Panc1 (cell line): ENCODE data around the gene PPARGC1A.

Source experiments
- CTCF ChIP-seq: fragments of 450-650 bp; IDR thresholded peaks from 2 replicates; pipeline ENCODE4 v1.5.1; 2017; ENCODE audit warnings: mild to moderate bottlenecking
- POLR2AphosphoS5 ChIP-seq: IDR thresholded peaks from 2 replicates; pipeline ENCODE4 v1.6.1; 2012; ENCODE audit warnings: mild to moderate bottlenecking, low read depth, low read length, moderate library complexity
- REST ChIP-seq, 2 experiments: IDR thresholded peaks; 2 replicates each; pipeline ENCODE4 v1.6.1; 2011 to 2012; ENCODE audit warnings: low read depth in 2 of 2, control low read depth in 1 of 2, low read length in 1 of 2, mild to moderate bottlenecking in 1 of 2, moderate library complexity in 1 of 2; ENCODE audit not compliant: insufficient read depth in 1 of 2
- SIN3A ChIP-seq: IDR thresholded peaks from 2 replicates; pipeline ENCODE4 v1.6.1; 2012; ENCODE audit warnings: low read depth, mild to moderate bottlenecking, low read length, moderate library complexity, borderline replicate concordance; ENCODE audit not compliant: insufficient read depth
- TCF7L2 ChIP-seq: IDR thresholded peaks from 2 replicates; pipeline ENCODE4 v1.6.1; 2011; ENCODE audit warnings: mild to moderate bottlenecking, low read depth, low read length, inconsistent platforms

GRCh38 chr4:23884261-23884660, 5.6 kb downstream of the PPARGC1A start:
- no peak for TF ChIP-seq POLR2AphosphoS5
- TF ChIP-seq CTCF = no peak
- no peak for TF ChIP-seq REST (IDR thresholded peaks at IDR 0.05; ENCODE audit: insufficient read depth in 1 of 2, low read depth in 2 of 2, low read length in 1 of 2)
- TF ChIP-seq TCF7L2 = no peak
- no peak for TF ChIP-seq SIN3A
